AG09319 (cell line): ENCODE results near the gene PLA2G15.

Experiments used
- DNase-seq: peaks from one replicate; pipeline ENCODE4 v3.0.0-alpha.2; 2010; ENCODE audit warnings: low read depth; ENCODE audit errors: extremely low read depth
- TF ChIP-seq, protein P1 (sequence below): IDR thresholded peaks from 2 replicates; pipeline ENCODE4 v1.5.1; 2011; ENCODE audit warnings: low read depth, mild to moderate bottlenecking, inconsistent platforms, low read length, moderate library complexity

Gene PLA2G15

GRCh38 chr16:68306633-68307032, 61.5 kb downstream of the PLA2G15 start:
- TF ChIP-seq, protein P1, sequence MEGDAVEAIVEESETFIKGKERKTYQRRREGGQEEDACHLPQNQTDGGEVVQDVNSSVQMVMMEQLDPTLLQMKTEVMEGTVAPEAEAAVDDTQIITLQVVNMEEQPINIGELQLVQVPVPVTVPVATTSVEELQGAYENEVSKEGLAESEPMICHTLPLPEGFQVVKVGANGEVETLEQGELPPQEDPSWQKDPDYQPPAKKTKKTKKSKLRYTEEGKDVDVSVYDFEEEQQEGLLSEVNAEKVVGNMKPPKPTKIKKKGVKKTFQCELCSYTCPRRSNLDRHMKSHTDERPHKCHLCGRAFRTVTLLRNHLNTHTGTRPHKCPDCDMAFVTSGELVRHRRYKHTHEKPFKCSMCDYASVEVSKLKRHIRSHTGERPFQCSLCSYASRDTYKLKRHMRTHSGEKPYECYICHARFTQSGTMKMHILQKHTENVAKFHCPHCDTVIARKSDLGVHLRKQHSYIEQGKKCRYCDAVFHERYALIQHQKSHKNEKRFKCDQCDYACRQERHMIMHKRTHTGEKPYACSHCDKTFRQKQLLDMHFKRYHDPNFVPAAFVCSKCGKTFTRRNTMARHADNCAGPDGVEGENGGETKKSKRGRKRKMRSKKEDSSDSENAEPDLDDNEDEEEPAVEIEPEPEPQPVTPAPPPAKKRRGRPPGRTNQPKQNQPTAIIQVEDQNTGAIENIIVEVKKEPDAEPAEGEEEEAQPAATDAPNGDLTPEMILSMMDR = no peak
- no peak for DNase-seq

DNA sequence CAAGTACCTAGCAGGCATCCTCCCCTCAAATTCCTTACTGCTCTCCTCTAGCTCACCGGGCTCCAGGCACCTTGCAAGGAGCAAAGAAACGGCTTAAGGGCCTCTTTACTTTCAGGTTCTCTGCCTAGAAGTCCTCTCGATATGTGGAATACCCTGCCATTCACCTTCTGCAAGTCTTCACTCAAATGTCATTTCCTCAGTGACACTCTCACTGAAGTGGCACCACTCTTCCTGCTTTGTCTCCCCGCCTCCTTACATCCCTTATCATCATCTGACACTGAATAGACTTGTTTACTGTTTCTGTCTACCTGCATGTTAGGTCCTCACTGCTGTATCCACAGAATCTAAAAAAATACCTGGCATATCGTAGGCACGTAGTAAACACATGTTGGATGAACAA, 64.6 kb downstream of the PLA2G15 start:
- no peak for DNase-seq
- TF ChIP-seq, protein P1 = no peak

- DNase-seq = no peak
- TF ChIP-seq, protein P1 = no peak
Measured at GRCh38 chr16:68310437-68310773, 65.2 kb downstream of the PLA2G15 start.
